Stimulated activated CD4-positive, alpha-beta T cell treated with anti-CD3 and anti-CD28 coated beads, Interleukin-2, amount 100 ng/mL, for 4 hours (primary cell): Measurements from ENCODE around the gene AP2M1.

Experiments used
- DNase-seq: peaks from one replicate; pipeline ENCODE4 v3.0.0-alpha.2; 2020; ENCODE audit warnings: low read depth

The AP2M1 gene

GRCh38 chr3:184228376-184229137, 53.9 kb downstream of the AP2M1 start:
- no peak for DNase-seq

GRCh38 chr3:184229394-184230080, 54.9 kb downstream of the AP2M1 start, which contains the start of gene VWA5B2:
TSS of gene VWA5B2 (plus strand) at chr3:184229585. CDS start at chr3:184230529, 944 bp downstream.
- DNase-seq, result peak; percentile 50

- DNase-seq, result no peak
These were observed 55.5 kb downstream of the AP2M1 start for GRCh38 chr3:184230081-184230602.

- no peak for DNase-seq
These were observed 56.2 kb downstream of the AP2M1 start for GRCh38 chr3:184230603-184231528.

- no peak for DNase-seq
These were observed 57.0 kb downstream of the AP2M1 start for GRCh38 chr3:184231671-184232070.

- DNase-seq, result no peak
These were observed 58.6 kb downstream of the AP2M1 start for GRCh38 chr3:184233127-184233843.
